Neural cell (in vitro differentiated cells): ENCODE data around the gene PLCB4. TPM values are rescaled to one million over a fixed set of nuclear protein-coding genes. Genes with fewer than 3 reads are reported as not detected.

ENCODE experiments used
- H2AFZ ChIP-seq: fragments of 200-600, 300-800 bp; sonication (generic), shearing (Covaris generic); 2 replicates; pipeline ENCODE4 v1.6.0; 2014; ENCODE audit warnings: low read depth, mild to moderate bottlenecking, antibody characterized with exemption, low read length, moderate library complexity
- H3F3A ChIP-seq: fragments of 200-600 bp; shearing (Covaris generic); 2 replicates; pipeline ENCODE4 v1.6.1; 2016; ENCODE audit warnings: mild to moderate bottlenecking, moderate library complexity, mixed read lengths, antibody characterized with exemption, low read length; ENCODE audit not compliant: insufficient read depth, poor library complexity, severe bottlenecking
- H3K27ac ChIP-seq: fragments of 200-600, 300-800 bp; sonication (generic), shearing (Covaris generic); 2 replicates; pipeline ENCODE4 v1.5.1; 2014; ENCODE audit warnings: mild to moderate bottlenecking, low read length, moderate library complexity
- H3K27me3 ChIP-seq: fragments of 300-800, 200-600 bp; sonication (generic), shearing (Covaris generic); 2 replicates; pipeline ENCODE4 v1.6.0; 2014; ENCODE audit warnings: mild to moderate bottlenecking, low read depth, low read length, moderate library complexity; ENCODE audit not compliant: insufficient read depth
- H3K36me3 ChIP-seq: fragments of 300-800, 200-600 bp; sonication (generic), shearing (Covaris generic); 2 replicates; pipeline ENCODE4 v1.5.1; 2014; ENCODE audit warnings: mild to moderate bottlenecking, antibody characterized with exemption, low read length, moderate library complexity; ENCODE audit not compliant: insufficient read depth
- H3K4me2 ChIP-seq: fragments of 300-800, 200-600 bp; sonication (generic), shearing (Covaris generic); 2 replicates; pipeline ENCODE4 v1.6.0; 2014; ENCODE audit warnings: mild to moderate bottlenecking, low read length
- H3K4me3 ChIP-seq: fragments of 300-800, 200-600 bp; sonication (generic), shearing (Covaris generic); 2 replicates; pipeline ENCODE4 v1.5.1; 2014; ENCODE audit warnings: mild to moderate bottlenecking, low read length, moderate library complexity
- H3K79me2 ChIP-seq: fragments of 200-600 bp; shearing (Covaris generic); replicated peaks from 2 replicates; pipeline ENCODE4 v1.6.0; 2014; ENCODE audit warnings: mild to moderate bottlenecking, low read length, moderate library complexity; ENCODE audit not compliant: insufficient read depth
- H3K9ac ChIP-seq: fragments of 300-800, 200-600 bp; sonication (generic), shearing (Covaris generic); 2 replicates; pipeline ENCODE4 v1.6.1; 2016; ENCODE audit warnings: mild to moderate bottlenecking, low read length, mixed read lengths
- H3K9me2 ChIP-seq: fragments of 200-600 bp; shearing (Covaris generic); 2 replicates; pipeline ENCODE4 v1.6.1; 2016; ENCODE audit warnings: mild to moderate bottlenecking, low read length, mixed read lengths; ENCODE audit not compliant: insufficient read depth
- H3K9me3 ChIP-seq: fragments of 200-600, 300-800 bp; sonication (generic), shearing (Covaris generic); 2 replicates; pipeline ENCODE4 v1.6.1; 2016; ENCODE audit warnings: mild to moderate bottlenecking, mixed run types, low read length, moderate library complexity, mixed read lengths
- H4K20me1 ChIP-seq: fragments of 200-600 bp; shearing (Covaris generic); 2 replicates; pipeline ENCODE4 v1.6.1; 2016; ENCODE audit warnings: mild to moderate bottlenecking, mixed run types; ENCODE audit not compliant: insufficient read depth
- CTCF ChIP-seq: fragments of 450-650 bp; IDR thresholded peaks from 2 replicates; pipeline ENCODE4 v1.5.1; 2014; ENCODE audit warnings: antibody characterized with exemption, mild to moderate bottlenecking, moderate library complexity; ENCODE audit not compliant: poor library complexity, severe bottlenecking
- EP300 ChIP-seq: fragments of 450-650 bp; conservative IDR thresholded peaks from 2 replicates; pipeline ENCODE4 v1.6.1; 2014; ENCODE audit warnings: antibody characterized with exemption, mild to moderate bottlenecking, moderate library complexity; ENCODE audit not compliant: poor library complexity, severe bottlenecking
- EZH2 ChIP-seq: fragments of 200-600, 300-800 bp; shearing (Covaris generic), sonication (generic); IDR thresholded peaks from 2 replicates; pipeline ENCODE4 v1.6.1; 2014; ENCODE audit warnings: antibody characterized with exemption, low read length, borderline replicate concordance, mild to moderate bottlenecking; ENCODE audit not compliant: insufficient read depth, poor library complexity, severe bottlenecking
- MXI1 ChIP-seq: fragments of 450-650 bp; conservative IDR thresholded peaks from 2 replicates; pipeline ENCODE4 v1.6.1; 2014; ENCODE audit warnings: antibody characterized with exemption, mild to moderate bottlenecking; ENCODE audit not compliant: poor library complexity, severe bottlenecking
- POLR2AphosphoS5 ChIP-seq: IDR thresholded peaks from 2 replicates; pipeline ENCODE4 v1.6.1; 2012
- RAD21 ChIP-seq: fragments of 450-650 bp; conservative IDR thresholded peaks from 2 replicates; pipeline ENCODE4 v1.6.1; 2014; ENCODE audit warnings: antibody characterized with exemption, mild to moderate bottlenecking, moderate library complexity
- REST ChIP-seq: IDR thresholded peaks from 2 replicates; pipeline ENCODE4 v1.6.1; 2012; ENCODE audit warnings: borderline replicate concordance
- SMC3 ChIP-seq: fragments of 450-650 bp; conservative IDR thresholded peaks from 2 replicates; pipeline ENCODE4 v1.6.1; 2014; ENCODE audit warnings: antibody characterized with exemption, mild to moderate bottlenecking, moderate library complexity; ENCODE audit not compliant: poor library complexity
- TAF1 ChIP-seq: IDR thresholded peaks from 2 replicates; pipeline ENCODE4 v1.6.1; 2012; ENCODE audit warnings: low read depth
- polyA plus RNA-seq: library from polyadenylated mRNA; depleted of rRNA; stranded (reverse); fragments of >200 nt; gene quantifications from 2 replicates; pipeline ENCODE4 v1.2.3, GENCODE V29; 2014

The PLCB4 gene
- polyA plus RNA-seq, 1 donor from 2014 or later = 13.1 TPM

- Histone ChIP-seq H3K27me3 (no peaks in the 10 kb centered on the region), H3K9me2 (no peaks in the 10 kb centered on the region), H3K9ac (no peak overlapping the region), H2AFZ (no peak overlapping the region), H3K27ac (no peak overlapping the region), H3F3A (no peaks in the 10 kb centered on the region), H3K79me2 (no peaks in the 10 kb centered on the region), H3K9me3 (no peaks in the 10 kb centered on the region), H3K36me3 (no peaks in the 10 kb centered on the region), H4K20me1 (no peaks in the 10 kb centered on the region), H3K4me2 (no peak overlapping the region), H3K4me3 (no peak overlapping the region)
- no peak for TF ChIP-seq EZH2
- no peak for TF ChIP-seq TAF1
Observed at GRCh38 chr20:9112541-9113515, 43.9 kb downstream of the PLCB4 start.

GRCh38 chr20:9114709-9115108, 45.8 kb downstream of the PLCB4 start:
- H3F3A ChIP-seq = no peaks in the 10 kb centered on the region
- H3K27ac ChIP-seq = no peak overlapping the region
- H4K20me1 ChIP-seq = no peaks in the 10 kb centered on the region
- no peaks in the 10 kb centered on the region for H3K9me3 ChIP-seq
- no peaks in the 10 kb centered on the region for H3K27me3 ChIP-seq
- H2AFZ ChIP-seq = no peak overlapping the region
- H3K4me3 ChIP-seq = no peak overlapping the region
- H3K36me3 ChIP-seq = no peaks in the 10 kb centered on the region
- H3K79me2 ChIP-seq = no peaks in the 10 kb centered on the region
- H3K9me2 ChIP-seq = no peaks in the 10 kb centered on the region
- no peak overlapping the region for H3K4me2 ChIP-seq
- no peak for TF ChIP-seq RAD21
- no peak for TF ChIP-seq CTCF
- TF ChIP-seq EP300 = no peak
- TF ChIP-seq POLR2AphosphoS5 = no peak
- no peak for TF ChIP-seq MXI1
- TF ChIP-seq SMC3 = no peak
- TF ChIP-seq TAF1 = no peak
- no peak for TF ChIP-seq REST
- TF ChIP-seq EZH2 = no peak
- no peak overlapping the region for H3K9ac ChIP-seq
